HuH-7 (cell line): ENCODE results near the gene SCARF1.

ENCODE experiments used
- DNase-seq: peaks from one replicate; pipeline ENCODE4 v3.0.0; 2011; ENCODE audit warnings: low spot score

Gene SCARF1

DNA sequence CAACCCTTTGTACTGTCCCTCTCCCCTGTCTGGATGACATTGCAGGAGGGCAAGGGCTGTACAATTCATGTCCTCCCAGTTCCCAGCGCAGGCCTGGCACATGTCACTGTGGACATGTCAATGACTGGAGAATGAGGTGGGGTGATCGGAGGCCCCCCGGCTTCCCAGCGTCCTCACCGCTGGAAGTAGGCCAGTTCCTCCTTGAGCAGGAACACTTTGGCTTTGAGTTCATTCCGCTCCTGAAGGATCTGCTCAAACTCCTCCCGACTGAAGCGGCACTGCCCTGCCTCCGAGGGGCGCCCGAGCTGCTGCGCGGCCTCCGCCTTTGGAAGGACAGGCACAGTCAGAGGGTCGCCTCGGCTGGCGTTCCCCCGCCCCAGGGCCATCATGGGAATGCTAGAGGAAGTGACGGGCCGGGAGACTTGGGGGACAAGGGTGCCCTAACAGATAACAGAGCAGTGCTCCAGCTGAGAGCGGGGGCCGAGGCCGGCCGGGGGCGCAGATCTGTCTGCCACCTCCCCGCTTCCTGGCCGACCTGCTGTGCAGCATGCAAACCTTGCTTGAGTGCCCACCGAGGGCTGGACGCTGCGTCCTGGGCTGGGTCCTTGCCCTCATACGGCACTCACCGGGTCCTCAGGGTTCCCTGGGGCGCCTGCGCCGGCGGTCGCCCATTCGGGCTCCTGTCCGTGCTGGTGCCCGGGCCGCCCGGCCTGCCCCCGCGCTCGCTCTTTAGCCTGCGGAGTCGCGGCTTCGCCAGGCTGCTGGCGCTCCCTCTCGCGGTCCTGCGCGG is 2.8 kb upstream of the SCARF1 start:
- DNase-seq = peak; percentile 64

DNA sequence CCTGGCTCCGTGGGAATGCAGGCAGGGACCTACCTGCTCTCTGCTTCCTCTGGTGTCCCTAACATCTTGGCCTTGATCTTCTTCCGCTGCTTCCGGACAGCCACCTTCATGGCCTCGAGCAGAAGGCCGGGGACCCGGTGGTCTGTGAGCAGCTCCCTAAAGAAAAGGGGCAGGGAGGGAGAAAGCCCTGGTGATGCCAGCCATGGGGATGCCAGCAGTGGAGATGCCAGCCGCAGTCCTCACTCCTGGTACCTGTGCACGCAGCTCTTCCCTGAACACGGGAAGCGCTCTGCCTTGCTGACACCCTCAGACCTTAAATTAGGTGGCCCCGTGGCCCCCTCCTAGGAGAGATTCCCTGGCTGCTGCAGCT is 2.3 kb upstream of the SCARF1 start:
- no peak for DNase-seq

DNA sequence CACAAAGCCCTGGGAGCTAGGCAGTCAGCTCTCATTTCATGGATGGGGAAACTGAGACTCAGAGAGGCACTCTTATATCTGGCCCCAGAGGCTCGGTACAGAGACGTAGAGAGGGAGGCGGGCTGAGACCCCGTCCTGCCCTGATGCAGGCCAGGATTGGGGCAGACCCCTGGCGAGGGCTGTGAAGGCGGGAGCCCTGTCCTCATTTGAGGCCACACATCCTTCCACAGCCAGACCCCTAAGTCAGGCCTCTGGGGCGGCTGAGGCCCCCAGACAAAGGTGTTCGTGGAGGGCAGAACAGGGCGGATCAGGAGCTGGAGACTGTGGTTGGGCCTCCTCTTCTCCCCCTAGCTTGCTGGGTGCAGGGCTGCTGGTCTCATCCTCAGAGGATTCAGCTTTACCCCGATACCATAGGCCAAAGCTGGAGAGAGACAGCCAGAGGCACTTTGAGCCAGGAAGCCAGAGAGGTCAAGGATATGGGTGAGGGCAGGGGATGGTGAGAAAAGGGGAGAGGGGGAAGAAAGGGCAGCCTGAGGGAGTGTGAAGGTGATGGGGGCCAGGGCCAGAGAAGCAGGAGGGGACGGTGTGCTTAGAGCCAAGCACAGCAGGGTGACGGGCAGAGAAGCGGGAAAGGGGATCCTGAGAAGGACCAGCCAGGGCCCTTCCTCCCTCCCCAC is 805 bp upstream of the SCARF1 start:
- DNase-seq = no peak

DNA sequence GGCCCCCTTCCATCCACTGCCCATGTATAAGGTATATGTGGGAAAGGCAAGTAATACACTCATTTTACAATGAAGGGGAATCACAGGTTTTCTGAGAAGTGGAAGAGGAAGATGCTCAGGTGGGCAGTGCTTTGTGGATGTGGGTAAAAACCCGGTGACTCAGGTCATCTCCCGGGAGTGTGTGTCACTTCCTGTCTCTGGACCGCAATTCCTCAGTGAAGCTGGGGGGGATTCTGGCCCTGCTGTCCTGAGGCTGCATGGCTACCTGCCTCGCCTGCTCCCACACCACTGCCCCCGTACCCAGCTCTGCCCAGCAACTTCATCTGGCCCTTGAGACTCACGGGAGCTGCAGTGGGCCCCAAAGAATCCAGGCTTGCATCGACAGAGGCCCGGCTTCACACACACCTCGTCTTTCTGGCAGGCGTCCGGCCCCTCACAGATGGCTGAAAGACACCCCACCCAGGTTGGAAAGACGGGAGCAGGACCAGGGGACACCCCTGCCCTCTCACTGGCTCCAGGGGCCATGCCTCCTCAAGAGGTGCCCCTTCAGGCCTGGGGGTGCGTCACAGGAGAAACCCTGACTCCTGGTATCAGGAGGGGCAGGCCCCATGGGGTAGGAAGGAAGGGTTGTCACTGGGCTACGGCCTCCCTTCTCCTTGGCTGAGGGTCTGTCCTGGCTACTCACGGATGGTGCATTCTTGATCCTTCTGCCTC is 882 bp downstream of the SCARF1 start:
- DNase-seq = no peak

DNA sequence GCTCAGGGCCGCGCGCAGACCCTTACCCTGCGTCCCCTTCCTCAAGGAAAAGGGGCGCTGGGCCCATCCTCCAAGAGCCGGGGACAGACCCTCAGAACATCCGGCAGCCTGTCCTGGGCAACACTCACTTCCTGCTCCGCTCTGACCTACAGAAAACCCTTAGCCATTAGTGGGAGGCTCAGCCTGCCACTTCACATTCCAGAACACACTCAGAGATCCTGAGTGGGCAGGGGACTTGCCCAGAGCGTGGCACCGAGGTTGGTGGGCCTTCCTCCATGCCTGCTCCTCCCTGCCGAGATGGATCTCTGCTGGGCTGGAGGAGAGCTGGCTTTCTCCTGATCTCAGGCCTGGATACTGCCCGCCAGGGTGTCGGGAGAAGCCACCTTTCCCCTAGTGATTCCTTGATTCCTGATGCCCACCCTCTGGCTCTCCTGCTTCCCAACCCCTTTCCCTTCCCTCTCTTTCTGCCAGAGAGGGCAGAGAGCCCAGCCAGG is 1.5 kb downstream of the SCARF1 start:
- DNase-seq = no peak

DNA sequence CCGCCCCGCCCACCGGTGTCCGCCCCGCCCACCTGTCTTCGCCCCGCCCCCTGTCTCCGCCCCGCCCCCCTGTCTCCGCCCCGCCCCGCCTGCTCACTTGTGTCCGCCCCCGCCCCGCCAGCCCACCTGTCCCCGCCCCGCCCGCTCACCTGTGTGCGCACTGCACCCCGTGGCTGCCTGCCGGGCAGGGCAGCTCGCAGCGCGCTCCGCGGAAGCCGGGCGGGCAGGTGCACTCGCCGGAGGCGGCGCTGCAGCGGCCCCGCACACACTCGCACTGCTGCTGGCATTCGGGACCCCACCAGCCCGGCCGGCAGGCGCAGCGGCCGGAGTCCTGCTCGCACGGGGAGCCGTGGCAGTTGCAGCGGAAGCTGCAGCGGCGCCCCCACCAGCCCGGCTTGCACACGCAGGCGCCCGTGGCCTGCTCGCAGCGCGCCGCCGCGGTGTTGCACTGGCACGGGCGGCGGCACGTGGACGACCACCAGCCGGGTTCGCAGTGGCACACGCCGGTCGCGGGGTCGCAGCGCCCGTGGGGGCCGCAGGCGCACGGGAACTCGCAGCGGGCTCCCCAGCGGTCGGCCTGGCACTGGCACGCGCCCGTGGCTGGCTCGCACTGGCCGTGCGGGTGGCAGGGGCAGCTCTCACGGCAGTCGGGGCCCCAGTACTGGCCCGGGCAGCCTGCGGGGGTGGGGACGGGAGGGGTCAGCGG is 2.1 kb downstream of the SCARF1 start:
- DNase-seq = peak; percentile 79

DNA sequence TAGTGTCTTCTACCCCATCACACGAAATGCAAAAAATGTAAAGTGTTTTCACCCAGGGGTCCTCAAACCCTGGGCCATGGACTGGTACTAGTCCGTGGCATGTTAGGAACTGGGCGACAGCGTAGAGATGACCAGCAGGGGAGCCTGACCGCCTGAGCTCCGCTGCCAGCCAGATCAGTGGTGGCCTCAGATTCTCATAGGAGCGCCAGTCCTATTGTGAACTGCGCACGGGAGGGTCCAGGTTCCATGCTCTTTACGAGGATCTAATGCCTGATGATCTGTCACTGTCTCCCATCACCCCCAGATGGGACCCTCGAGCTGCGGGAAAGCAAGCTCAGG is 4.5 kb downstream of the SCARF1 start:
- no peak for DNase-seq

DNA sequence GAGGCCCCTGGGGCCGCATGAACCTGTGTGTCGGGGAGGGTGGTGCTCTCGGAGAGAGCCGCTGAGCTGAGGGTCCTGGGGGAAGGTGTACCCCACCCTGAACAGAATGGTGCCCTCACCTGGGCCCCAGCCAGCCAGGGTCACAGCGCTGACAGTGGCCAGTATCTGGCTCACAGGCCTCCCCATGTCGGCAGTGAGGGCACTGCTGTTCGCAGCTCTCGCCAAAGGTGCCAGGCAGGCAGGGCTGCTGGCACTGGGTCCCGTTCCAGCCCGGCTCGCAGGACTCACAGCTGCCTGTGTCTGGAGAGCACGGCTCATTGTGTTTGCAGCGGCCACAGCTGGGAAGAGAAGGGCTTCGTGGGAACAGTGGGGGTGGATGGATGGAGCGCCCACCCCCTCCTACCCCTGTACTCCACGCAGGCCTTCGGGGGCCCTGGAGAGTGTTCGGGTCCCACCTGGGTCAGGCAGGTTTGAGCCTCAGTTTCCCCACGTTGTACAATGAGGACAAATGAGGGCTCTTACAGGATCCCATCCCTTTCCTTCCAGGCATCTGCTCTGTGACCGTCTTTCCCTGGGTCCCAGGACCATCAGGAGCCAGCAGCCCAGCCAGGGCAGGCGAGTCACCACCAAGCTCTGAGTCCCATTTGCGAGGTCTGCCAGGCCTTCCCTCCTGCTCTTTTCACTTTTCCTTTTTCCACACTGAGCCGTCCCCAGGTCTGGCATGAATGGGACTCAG is 5.0 kb downstream of the SCARF1 start:
- DNase-seq = no peak

DNA sequence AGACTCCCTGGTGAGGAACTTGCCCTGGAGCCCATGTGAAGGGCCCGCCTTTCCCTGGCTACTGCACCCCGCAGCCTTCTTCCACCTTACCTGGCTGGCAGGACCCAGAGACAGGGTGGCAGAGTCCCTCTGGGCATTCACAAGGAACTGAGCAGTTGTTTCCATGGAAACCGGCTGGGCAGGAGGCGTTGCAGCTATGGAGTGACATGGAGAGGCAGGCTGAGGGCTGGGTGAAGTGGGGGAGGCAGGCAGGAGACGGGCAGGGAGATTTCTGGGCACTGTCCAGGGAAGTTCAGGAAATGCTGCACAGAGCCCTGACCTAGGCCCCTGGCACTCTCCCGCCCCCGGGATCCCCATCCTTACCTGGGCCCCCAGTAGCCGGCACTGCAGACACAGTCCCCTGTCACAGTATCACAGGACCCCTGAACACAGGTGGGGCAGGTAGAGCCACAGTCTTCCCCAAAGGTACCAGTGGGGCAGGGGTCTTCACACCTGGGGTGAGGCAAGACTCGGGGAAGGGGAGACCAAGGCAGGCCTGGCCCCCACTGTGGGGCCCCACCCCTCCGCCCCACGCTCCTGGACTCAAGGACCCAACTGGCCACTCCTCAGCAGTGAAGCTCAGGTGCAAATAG is 5.9 kb downstream of the SCARF1 start:
- DNase-seq = no peak

DNA sequence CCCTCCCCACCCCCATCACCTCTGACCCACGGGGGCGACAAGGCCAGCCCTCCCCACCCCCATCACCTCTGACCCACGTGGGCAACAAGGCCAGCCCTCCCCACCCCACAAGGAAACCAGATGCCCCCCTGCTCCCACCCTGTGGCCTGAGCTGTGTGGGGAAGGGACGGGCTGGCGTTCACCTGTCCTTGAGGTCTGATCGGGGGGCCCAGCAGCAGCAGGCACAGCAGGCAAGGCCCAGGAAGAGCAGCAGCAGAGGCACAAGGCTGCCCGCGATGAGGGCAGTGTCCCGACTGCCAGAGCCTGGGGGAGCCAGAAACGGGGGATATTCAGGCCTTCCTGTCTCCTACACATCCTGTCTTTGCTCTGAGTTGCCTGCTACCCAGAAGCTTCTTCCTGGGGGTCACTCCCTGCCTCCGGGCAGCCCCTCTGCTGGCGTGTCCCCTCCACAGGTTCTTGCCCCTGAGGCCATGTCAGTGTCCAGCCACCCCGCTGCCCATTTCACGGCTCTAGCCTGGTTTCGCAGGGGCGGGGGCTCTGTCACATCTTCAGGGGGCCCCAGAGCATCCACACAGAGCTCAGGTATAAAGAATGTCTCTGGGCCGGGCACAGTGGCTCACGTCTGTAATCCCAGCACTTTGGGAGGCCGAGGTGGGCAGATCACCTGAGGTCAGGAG is 6.8 kb downstream of the SCARF1 start:
- DNase-seq = no peak

DNA sequence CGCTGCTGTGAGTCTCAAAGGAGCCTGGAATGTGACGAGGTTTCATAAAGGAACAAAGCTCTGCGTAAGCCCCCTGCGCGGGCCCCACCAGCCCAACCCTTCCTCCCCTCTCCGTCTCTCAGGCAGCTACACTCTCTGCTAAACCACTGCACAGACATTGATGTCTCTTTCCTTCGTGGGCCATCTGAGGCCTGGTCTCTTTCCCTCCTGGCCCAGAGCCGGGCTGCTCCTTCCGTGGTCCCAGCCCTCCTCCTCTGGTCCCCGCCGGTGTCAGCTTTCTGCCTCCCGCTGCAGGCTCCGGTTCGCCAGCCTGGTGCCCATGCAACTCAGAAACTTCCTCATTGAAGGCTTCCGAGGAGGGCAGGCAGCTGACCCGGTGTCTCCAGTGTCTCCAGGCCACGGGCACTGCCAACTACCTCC is 7.4 kb downstream of the SCARF1 start:
- no peak for DNase-seq

DNA sequence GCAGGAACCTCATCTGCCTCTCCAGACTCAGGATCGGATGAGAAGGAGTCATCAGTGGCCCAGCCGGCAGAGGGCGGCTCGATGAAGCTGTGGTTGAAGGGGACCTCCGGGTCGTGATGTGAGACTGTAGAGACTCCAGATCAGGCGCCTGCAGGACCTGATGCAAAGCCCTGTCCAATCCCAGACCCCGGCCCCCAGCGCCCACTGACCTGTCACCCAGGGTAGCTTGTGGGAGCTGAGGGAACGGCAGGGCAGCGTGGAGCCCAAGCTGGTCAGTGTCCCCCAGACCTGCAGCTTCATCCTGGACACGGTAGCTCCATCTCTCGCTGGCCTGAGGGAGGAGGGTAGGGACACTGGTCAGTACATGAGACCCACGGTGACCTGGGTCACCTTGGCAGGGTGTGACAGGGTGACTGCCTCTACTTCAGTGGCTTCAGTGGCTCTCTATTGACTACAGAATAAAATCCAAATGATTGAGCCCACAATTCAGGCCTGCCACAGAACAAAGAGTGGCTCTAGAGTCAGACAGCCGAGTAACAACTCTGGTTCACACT is 8.7 kb downstream of the SCARF1 start:
- DNase-seq = no peak

DNA sequence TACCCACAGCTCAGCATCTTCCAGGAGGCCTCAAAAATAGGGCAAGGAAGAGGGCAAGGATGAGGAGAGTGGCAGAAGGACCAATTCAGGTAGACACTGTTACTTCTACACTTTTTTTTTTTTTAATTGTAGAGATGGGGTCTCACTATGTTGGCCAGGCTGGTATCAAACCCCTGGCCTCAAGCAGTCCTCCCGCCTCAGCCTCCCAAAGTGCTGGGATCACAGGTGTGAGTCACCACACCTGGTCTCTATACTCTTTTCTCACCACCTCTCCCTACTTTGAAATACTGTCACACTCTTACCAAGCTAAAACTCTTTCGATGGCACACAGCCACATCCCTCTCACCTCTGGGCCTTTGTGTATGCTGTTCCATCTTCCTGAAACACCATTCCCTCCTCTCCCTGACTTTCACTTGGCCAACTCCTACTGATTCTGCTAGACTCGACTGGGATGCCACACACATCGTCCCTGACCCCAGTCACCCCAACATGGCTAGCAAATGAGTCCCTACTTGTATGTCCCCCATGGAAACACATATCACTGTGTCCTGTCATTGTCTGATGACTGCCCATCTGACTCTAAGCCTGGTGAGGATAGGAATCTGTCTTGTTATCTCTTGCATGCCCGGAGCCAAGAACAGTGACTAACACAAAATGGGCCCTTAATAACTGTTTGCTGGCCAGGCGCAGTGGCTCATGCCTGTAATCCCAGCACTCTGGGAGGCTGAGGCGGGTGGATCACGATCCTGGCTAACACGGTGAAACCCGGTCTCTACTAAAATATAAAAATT is 9.7 kb downstream of the SCARF1 start:
- no peak for DNase-seq

DNA sequence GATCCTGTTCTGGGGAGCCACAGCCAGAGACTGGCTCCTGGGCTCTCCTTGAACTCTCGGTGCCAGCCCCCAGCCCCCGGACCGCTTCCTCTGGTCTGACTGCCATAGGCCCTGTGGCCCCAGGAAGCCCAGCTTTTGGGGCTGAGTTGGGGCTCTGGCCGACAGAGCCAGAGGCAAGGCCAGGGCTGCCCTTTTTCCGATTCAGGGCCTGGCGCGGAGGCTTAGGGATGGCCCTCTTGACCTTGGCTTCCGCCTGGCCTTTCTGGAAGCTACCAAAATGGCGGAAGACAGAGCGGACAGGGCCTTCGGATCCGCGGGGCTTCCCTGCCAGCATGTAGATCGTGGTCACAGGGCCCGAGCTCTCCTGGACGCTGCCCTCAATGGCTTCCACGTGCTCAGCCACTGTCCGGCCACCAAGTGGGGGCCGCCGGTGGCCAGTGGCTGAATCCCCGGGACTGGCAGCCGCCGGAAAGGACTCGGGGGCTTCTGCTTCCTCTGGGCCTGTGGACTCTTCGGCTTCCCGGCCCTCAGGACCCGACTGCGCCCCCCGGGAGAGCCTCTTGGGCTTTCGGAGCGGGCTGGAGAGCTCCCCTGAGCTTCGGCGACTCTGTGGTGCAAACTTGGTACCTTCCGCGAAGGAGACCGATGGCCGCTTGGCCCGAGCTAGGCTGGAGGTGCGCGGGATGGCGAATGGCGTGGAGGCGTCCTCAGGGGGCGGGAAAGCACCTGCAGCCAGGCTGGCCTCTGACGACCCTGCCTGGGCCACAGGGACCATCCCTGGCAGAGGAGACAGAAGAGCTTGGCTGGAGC is 10.5 kb downstream of the SCARF1 start:
- DNase-seq = no peak

DNA sequence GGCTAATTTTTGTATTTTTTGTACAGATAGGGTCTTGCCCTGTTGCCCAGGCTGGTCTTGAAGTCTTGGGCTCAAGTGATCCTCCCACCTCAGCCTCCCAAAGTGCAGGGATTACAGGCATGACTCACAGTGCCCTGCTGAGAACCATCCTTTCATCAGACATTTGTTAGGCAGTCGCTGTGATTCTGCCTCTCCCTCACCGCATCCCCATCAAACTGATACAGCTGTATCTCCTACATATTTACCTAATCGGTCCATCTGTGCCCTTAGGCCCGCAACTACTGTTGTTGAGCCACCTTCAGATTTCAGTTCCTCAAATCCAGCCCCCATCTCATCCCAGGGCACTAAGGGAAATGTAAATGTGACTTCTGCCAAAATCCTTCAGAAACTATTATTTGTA is 14.9 kb downstream of the SCARF1 start:
- no peak for DNase-seq

DNA sequence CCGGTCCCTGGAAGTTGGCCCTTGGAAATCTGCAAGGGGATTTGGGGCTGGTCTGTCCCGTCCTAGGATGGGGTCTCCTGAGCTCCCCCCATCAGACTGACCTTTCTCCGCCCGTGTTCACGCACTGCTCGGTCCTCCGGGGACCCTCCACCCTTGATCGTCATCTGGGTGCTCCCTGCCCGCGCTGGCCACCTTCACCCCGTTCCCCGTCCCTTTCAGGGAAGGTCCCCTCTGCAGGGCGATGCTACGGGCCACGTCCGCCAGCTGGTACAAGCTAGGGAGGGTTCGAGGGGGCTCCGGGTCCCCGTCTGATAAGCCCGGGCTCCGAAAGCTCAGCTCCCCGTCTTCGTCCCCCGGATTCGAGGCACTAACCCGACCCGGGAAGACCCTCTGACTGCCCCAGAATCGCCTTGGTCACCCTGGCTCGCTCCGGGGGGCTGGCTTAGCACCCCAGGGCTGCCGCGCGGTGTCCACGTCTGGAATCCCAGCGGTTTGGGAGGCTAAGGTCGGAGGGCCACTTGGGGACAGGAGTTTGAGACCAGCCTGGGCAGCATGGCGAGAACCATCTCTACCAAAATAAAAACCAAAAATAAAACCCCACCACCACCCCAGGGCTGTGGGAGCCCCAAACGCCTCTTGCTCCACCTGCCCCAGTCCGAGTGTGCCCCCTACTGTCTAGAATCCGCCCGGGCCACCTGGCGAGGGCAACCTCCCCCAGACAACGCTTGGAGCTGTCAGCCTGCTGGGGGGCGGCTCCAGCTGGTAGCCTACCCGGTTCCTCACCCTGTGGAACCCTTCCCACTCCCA is 15.8 kb downstream of the SCARF1 start:
- peak; percentile 66 for DNase-seq

DNA sequence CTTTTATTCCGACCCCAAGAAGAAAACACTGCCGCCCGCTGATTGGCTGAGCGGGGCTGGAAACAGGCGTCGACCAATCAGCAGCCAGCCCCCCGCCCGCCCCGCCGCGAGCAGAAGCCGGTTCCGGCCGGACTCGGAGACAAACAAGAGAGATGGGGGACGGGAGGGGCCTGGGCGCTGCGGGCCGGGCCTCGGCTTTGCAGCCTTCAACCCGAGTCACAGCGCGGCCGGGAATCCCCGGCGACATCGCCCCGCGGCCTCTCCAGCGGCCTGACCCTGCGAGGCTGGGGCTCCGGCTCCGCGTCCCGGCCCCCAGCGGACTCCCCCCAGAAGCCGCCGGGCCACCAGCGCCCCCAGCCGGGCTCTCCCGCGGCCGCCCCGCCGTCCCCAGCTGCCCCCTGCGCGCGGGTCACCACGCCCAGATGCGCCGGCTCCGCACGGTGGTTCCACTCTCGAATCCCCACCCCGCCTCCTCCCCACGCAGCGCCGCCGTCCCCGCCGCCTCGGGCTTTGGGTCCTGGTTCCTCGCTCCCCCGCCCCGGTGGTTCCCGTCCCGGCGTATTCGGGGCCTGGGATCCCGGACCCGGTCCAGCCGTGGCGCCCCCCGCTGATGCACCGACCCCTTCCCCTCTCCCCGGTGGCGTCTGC is 16.6 kb downstream of the SCARF1 start:
- DNase-seq = peak; percentile 98
